Skin of body (tissue), 2 donors: ENCODE data around the gene LRCH4. TPM values are rescaled to one million over a fixed set of nuclear protein-coding genes. Genes with fewer than 3 reads are reported as not detected.
A peak's percentile ranks its signal among the peaks of the same experiment; 100 is the strongest.
"Not testable (repeated sequence)": the region's sequence is repeated elsewhere in the genome, so short reads cannot be mapped to it uniquely, and the experiment has no call there.

Source experiments
- DNase-seq: peaks from one replicate; lab custom pipeline; 2025; lab: John Stamatoyannopoulos, UW
- total RNA-seq: library from RNA; depleted of rRNA; stranded (reverse); fragments of >200 nt; gene quantifications from one replicate; pipeline ENCODE4 v1.2.3, GENCODE V29; 2014

Gene LRCH4
- total RNA-seq, 1 donor from 2014 or later: 13.3 TPM

DNA sequence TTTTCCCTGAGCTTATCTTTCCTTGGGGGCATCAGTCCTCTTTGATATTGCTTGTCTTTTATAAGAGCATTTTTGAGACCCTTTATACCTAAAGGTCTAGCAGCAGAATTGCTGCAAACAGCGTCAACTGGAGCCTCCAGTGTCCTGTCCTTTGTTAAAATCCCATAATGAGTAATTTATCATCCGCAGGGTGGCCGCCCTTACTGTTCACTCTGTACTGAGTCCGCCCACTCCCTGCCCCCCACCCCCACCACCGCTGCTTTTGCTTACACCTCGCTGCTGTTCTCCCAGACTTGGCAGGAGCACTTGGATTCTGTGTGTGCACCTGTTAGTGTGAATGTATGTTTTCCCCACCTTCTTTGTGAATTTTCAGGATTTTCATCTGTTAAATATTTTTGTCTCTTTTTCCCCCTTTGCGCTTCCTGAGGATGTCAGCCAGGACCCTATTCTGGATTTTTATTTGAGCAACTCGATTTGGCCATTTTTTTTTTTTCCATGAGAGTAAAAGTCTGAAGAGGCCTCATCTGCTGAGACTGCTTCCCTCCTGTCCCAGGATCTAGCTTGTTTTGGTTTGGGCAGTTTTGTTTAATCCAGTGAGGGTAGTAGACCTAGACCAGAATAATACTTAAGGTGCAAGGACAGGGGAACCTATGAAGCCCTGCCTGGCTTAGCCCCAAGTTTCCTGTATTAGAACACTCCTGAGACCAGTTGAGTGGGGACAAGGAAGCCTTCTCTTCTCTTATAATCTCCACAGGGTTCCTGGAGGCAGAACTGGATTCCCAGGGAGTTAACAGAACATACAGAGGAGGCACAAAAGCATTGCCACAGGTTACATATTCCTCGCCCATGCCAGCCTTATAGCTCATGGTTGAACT lies 38.8 kb downstream of the LRCH4 start:
- DNase-seq: no peak

DNA sequence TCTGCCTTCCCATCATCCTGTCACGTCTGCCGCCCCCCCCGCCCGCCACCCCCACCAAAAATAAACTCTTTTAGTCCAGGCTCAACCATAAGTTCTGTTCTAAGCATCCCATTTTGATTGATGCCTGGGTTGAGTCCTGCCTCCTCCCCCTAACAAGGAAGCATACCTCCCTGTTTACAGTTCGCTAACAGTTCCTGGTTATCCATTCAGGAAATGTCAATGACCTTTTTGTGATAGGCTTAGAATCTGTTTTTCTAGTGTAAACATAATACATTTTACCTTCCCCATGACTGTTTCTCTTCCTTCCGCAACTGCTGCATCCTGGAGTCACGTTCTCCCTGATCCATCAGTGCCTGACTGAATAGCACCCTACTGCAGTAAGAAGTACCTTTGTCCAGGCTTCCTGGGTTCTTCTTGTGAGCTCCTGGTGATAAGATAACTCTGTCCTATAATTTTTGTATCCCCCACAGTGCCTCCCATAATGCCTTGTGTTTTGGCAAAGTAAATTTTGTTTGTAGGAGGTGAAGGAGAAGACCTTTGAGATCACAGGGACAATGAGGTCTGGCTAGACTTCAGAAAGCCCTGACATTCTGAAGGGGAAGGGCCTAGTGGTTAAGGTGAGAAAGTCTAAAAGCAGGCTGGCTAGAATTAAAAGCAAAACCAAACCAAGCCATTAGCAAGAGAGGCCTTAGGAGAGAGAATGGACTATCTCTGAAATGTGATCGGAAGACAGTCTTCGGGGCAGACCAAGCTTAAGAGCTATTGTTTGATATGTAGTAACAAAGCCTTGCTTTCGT lies 39.6 kb downstream of the LRCH4 start:
- DNase-seq: no peak

DNA sequence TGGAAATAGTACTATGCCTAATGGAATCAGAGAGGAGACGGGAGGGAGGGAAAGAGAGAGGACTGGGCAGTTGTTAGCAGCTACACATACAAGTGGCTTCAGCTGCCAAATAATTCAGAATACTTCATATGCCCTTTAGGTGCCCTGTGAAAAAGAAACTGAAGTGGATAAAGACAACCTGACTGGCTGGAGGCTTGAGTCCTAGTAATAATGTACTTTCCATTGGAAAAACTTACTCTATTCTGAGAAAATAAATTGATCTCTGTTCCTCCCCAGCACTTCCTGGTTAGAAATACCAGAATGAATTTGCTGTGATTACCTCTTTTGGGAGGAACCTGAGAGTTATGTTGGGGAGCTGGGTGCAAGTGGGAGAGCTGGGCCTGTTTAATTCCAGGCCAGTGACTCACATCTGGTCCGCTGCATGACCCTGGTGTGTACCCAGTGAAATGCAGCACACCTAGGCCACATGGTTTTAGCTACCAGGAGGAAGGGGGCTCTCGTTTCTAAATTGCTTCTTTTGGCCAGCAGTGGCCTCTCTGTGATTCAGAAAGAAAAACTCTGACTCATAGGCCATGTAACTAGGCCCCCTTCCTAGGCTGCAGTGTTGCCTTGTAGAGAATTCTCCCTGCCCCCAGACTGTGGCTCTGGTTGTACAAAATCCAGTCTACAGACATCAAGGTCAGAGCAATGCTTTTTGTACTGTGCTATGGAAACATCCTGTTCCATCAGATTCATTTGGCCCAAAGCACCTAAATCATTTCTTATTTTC lies 40.4 kb downstream of the LRCH4 start:
- DNase-seq: peak; percentile 19

DNA sequence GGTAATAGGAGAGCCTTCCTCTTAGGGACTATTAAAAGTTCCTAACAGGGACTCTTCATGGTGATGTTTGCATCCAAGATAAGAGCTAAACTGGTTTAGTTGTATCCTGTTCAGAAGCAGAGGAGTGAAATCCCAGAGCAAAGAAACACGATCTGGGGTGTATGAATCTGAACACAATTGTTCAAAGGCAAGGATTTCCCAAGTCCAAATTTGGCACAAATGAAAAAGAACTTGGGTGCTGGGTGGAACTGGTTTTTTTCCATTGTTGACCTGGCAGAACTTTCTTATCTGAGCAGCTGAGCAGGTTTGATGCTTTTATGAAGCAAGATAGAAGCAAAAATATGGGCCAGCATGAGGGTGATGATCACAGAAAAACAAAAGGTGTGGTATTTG lies 41.0 kb downstream of the LRCH4 start:
- no peak for DNase-seq

DNA sequence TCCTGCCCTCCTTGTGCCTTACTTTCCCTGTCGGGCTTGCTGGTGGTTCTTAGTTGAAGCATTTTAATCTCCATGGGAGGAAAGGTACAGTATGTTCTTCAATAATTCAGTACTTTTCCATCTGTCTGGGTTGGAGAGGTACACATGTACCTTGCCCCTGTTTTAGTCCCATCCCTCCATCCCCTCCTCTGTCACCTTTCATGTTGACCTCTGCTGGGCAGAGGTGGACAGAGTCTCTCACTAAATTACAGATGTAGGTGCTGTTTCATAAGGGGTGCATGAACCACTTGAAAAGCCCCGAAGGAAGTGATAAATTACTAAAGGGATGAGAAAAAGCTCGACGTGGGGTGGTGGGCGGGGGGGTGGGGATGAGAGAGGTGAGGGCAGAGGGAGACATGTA lies 41.5 kb downstream of the LRCH4 start:
- DNase-seq: no peak

DNA sequence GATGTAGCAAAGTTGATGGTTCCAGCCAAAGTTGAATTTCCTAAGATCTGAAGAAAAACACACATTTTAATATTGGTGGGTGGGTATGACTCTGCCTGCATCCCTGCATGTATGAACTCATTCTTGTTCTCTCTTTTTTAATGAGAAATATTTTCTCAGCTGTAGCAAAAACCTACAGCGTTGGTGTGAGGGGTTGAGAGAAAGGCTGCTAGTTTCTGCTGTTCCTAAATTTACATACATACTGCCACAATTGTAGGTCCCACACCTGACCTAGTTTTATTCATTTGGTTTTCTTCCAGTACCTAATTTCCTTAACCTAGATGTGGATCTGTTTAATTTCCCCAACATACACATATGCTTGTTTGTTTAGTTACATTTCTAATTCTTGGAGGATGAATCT lies 42.3 kb downstream of the LRCH4 start:
- no peak for DNase-seq

DNA sequence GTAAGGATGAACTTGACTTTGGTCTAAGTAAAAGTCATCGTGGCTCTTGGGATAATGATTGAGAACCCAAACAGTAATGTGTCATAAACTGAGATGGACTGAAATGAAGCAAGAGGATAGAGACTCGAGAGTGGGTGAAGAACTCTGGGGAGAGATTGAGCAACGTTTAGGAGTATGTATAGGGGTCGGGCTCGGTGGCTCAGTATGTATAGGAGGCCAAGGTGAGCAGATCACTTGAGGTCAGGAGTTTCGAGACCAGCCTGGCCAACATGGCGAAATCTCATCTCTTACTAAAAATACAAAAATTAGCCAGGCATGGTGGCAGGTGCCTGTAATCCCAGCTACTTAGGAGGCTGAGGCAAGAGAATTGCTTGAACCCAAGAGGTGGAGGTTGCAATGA lies 44.6 kb downstream of the LRCH4 start:
- not testable (repeated sequence) for DNase-seq

DNA sequence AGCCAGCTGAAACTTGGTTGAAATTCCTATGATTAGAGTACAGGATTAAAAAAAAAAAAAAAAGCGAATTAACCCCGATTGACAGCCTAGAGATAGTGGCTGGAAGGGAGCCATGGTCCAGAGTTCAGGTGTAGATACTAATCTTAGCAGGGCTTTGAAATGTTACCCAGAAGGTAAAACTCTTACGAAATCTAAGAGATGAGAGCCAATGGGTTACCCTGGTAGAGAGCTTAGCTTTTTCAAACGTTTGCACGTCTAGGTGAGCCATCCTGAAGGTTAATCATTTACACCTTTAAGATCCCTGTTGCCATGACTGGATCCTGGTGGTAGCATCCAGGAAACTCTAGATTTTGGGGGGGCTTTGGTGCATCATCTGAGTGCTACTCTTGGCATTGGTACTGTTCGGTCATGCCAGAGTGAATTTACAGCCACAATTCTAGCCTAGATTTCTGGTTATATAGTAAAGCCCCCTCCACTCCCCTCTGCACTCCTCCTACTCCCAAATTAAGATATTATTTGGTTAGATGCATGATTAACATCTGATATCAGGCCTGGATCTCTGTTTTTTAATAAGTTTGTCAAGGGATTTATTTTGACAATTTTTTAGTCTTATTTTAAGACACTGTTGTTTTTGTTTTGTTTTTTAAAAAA lies 45.7 kb downstream of the LRCH4 start:
- no peak for DNase-seq

DNA sequence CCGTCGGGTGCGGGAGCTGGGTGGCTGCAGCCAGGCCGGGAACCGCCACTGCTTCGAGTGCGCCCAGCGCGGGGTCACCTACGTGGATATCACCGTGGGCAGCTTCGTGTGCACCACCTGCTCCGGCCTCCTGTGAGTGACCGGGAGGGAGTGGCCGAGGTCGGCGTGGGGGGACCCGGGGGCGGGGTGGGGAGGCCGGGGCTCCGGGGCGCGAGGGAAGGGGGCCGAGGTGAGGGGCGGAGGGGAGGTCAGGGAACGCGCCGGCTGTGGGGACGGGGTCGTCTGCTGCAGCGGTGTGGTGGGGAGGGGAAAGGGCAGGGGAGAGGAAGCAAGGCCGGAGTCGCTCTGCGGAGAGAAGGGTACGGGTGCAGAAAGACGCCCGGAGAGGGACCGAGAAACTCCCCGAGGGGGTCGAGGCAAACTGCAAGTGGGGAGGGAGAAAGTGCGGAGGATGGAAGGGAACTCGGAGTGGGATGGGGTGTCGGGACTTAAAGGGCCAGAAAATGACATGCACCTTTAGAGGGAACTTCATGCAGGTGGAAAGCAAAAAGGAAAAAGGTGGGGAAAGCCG lies 46.4 kb downstream of the LRCH4 start:
- DNase-seq: no peak

DNA sequence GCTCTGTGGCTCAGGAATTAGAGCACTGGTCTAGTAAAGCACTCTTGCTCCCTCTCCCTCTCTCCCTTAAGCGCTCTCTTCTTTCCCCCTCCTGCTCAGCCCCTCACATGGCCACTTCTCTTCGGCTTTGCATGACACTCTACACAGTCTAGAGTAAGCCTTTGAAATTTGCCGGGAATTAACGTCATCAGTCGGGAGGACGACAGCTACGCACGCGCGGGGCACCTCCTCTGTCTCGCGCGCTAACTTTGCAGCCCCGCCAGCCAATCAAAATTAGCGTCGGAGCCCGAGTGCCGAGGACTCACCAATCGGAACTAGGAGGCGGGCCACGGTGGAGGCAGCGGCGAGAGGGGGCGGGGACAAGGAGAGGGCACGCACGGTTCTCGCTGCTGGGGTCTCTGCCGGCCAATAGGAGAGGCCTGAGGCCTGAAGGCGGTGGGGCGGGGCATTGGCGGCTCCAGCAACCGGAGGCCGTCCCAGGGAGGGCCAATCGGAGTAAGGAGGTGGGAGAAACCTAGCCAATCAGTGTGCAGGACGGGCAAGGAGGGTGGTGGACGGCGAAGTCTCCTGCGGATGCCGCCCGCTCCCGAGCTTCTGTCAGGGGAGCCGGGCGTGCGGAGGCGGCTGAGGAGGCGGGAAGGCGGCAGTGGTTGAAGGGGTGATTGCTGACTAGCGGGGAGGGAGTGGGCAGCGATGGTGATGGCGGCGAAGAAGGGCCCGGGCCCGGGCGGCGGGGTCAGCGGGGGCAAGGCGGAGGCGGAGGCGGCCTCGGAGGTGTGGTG lies 47.1 kb downstream of the LRCH4 start, which contains the start of gene AGFG2:
AGFG2 (plus strand) TSS at position 550 of the 782 bp plus-strand sequence; CDS start at position 694, 144 bp downstream.
- DNase-seq: peak; percentile 100

DNA sequence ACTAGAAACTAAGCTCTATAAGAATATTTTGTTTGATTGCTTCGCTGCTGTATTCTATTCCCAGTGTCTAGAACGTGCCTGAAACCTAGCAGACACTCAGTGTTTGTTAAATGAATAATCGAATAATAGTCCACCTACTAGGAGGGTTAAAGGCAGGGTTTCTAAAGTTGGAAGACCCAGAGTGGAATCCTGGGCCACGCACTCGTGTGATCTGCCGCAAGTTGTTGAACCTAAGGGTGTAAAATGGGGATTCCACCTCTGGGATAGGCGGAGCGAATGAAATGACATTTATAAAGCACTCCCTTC lies 47.6 kb downstream of the LRCH4 start:
- no peak for DNase-seq

DNA sequence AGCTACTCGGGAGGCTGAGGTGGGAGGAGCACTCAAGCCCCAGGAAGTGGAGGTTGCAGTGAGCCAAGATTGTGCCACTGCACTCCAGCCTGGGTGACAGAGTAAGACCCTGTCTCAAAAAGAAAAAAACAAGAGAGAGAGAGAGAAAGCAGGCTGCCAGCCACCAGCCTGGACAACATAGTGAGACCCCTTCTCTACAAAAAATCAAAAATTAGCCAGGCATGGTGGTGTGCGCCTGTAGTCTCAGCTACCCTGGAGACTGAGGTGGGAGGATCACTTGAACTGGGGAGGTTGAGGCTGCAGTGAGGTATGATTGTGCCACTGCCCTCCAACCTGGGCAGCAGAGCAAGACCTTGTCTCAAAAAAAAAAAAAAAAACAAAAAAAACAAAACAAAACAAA lies 49.2 kb downstream of the LRCH4 start:
- not testable (repeated sequence) for DNase-seq

DNA sequence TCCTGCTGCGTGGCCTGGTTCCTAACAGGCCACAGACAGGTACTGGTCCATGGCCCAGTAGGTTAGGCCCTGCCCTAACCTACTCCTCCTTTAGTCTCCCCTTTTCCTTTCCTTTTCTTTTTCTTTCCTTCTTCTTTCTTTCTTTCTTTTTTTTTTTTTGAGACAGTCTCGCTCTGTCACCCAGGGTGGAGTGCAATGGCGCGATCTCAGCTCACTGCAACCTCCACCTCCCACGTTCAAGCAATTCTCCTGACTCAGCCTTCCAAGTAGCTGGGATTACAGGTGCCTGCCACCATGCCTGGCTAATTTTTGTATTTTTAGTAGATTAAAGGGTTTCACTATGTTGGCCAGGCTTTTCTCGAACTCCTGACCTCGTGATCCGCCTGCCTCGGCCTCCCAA lies 49.9 kb downstream of the LRCH4 start:
- DNase-seq: not testable (repeated sequence)

DNA sequence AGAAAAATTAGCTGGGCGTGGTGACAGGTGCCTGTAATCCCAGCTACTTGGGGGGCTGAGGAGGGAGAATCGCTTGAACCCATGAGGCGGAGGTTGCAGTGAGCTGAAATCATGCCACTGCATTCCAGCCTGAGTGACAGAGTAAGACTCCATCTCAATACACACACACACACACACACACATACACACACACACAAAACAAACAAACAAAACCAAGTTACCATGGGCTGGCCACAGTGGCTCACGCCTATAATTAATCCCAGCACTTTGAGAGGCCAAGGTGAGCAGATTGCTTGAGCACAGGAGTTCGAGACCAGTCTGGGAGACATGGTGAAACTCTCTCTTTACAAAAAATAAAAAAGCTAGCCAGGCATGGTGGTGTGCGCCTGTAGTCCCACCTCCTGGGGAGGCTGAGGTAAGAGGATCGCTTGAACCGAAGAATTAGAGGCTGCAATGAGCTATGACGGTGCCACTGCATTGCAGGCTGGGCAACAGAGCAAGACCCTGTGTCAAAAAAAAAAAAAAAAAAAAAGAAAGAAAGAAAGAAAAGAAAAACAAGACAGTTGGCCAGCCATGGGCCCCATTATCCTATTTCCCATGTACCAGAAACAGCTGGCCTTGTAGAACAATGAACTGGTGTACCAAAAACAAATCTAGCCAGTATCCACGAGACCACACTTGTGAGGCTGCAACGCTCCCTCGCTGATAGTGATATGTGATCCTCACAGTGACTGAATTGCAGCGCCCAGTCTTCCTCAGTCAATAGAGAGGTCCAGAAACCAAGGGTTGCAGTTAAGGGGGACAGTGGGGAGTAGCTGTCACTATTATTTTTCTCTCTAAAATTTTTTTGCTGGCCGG lies 53.5 kb downstream of the LRCH4 start:
- no peak for DNase-seq

DNA sequence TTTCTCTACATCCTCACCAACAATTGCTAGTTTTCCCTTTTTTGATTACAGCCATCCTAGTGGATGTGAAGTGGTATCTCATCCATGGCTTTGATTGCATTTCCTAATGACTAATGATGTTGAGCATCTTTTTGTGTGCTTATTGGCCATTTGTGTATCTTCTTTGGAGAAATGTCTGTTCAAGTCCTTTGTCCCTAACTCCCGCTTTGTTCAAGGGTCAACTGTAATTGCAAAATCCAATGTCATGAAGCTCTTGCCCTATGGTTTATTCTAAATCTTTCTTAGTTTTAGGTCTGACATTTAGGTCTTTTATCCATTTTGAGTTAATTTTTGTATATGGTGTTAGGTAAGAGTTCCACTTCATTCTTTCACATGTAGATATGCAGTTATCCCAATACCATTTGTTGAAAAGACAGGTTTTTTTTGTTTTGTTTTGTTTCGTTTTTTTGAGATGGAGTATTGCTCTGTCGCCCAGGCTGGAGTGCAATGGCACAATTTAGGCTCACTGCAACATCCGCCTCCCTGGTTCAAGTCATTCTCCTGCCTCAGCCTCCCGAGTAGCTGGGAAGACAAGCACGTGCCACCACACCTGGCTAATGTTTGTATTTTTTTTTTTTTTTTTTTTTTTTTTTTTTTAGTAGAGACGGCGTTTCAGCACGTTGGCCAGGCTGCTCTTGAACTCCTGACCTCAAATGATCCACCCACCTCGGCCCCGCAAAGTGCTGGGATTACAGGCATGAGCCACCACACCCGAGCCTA lies 57.6 kb downstream of the LRCH4 start:
- not testable (repeated sequence) for DNase-seq
